ENCODE measurements around the gene KRT13. TPM values are rescaled to one million over a fixed set of nuclear protein-coding genes. Genes with fewer than 3 reads are reported as not detected.

The KRT13 gene
- total RNA-seq, 2 donors from 2014 or later: not detected

DNA sequence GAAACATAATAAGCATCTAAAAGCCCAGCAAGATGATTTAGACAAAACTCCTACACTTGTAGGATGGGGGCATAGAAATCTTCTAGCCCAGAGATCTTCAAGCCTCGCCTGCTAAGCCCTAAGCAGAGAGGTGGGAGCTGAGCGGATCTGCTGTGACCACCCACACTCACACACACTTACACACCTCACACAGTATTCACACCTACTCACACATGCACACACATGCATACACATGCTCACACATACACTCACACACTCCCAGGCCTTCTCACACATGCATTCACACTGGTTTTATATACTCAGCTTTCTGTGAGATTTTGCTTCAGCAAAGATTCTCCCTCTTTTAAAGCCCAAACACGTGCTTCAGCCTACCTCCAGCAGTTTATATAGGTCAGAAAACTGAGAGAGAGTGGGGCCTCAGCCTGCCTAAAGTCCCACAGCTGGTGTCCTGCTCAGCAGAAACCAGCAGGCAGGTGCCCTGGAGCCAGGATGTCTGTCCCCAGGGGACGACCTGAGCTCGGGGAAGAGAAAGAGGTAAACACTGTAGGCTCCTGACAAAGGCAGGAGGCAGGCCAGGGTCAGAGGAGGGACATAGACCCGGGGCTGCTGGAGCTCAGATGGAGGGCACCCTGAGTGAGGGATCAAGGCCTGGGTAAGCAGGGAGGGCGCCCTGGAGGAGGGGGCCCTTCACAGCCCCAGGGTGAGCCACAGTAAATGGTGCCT is 34.7 kb upstream of the KRT13 start:
- intact Hi-C loops (cut with DNase I): loop anchor here in 1 of 2 donors (10.0 kb wide), 1 partner anchor 625 kb away; no protein-coding TSS in a partner anchor
- ATAC-seq (no peak), DNase-seq (no peak)

GRCh38 chr17:41539071-41539492 is 33.7 kb upstream of the KRT13 start:
- DNase-seq: no peak
- intact Hi-C loops (cut with DNase I): no loop called here
- ATAC-seq: peak; percentile 30 to 63

DNA sequence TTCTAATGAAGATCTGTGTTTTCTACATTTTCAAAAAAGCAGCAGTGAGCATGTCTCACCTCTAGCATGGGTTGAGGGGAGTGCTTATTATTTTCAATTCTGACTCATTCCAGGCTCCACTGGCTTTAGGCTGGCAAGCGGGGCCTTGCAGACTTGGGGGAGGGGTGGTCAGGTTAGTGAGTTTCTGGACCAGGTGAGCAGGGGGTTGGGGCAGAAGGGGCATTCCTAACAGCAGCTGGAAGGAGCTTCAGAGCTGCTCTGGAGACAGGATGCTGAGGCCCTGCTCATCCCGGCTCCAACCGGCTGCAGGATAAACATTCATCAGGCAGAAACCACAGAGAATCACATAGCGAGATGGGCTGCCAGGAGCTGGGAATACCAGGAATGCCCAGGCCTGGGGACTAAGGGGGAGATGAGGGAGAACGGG is 33.2 kb upstream of the KRT13 start:
- DNase-seq (no peak), ATAC-seq (peak in 1 of 2 donors; percentile 58)
- intact Hi-C loops (cut with DNase I): no loop called here

DNA sequence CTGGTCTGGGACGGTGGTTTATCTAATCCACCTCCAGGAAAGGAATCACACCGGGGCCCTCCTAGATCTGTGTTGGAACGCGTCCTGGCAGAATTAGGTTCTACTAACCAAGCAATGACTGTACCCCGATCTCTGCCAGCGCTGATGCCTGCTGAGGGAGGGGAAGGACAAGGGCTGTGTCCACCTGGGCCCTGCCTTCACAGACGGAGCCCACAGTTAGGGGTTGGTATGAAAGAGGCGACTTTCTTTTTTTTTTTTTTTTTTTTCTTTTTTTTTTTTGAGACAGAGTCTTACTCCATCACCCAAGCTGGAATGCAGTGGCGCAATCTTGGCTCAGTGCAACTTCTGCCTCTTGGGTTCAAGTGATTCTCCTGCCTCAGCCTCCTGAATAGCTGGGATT is 32.6 kb upstream of the KRT13 start:
- DNase-seq (no peak), ATAC-seq (peak in 1 of 2 donors; percentile 48)
- intact Hi-C loops (cut with DNase I): no loop called here

DNA sequence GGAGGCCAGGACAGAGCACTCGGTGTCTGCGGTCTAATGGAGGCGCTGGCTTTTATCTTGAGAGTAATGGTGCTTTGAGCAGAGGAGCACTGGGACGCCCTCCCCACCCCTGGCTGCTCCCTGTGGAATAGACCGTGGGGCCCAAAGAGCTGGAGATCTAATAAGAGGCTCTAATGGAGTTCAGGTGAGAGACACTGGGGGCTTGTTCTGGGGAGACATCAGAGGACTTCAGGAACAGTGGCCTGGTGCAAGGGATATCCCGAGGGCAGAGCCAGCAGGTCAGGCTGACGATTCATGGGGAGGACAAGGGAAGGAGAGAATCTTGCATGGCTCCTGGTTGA is 32.2 kb upstream of the KRT13 start:
- intact Hi-C loops (cut with DNase I): no loop called here
- ATAC-seq: no peak
- no peak for DNase-seq

- ATAC-seq: no peak
- intact Hi-C loops (cut with DNase I): no loop called here
- DNase-seq: no peak
Measured at GRCh38 chr17:41536741-41537613, 31.6 kb upstream of the KRT13 start.

GRCh38 chr17:41535764-41536481 is 30.5 kb upstream of the KRT13 start:
- DNase-seq: no peak
- intact Hi-C loops (cut with DNase I): no loop called here
- ATAC-seq: no peak

DNA sequence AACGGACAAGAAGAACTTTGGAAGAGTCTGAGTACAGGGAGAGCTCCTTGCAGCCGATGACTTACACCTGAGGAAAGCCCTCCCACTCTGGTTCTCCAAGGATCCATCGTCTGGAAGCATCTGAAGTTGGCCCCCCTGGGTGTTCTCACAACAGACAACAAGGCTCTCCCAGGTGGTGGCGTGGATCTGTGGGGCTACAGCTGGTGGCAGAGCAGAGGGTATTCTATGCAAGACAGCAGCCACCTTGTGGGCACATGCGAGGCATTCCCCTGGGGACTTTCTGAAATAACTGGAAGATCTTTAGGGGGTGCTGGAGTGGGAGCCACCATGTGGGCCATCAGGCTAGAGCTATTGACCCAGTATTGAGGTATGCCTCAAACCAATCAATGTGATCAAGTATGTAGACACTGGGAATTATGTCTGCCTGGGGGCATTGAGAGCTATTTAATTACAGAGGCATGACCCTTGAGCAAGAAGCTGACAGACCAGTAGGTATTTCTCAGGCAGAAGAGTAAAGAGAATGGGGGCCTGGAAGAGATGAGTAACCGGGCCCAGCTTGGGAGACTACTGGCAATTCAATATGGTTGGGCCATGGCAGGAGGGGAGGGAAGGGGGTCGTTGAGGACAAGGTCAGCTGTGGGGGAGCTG is 29.6 kb upstream of the KRT13 start:
- no peak for DNase-seq
- intact Hi-C loops (cut with DNase I): no loop called here
- ATAC-seq: no peak

- ATAC-seq (no peak), DNase-seq (no peak)
- intact Hi-C loops (cut with DNase I): no loop called here
Measured at GRCh38 chr17:41533613-41534012, 28.2 kb upstream of the KRT13 start.

GRCh38 chr17:41532947-41533570 is 27.6 kb upstream of the KRT13 start:
- DNase-seq: no peak
- no peak for ATAC-seq
- intact Hi-C loops (cut with DNase I): no loop called here

GRCh38 chr17:41531993-41532392 is 26.6 kb upstream of the KRT13 start:
- no peak for ATAC-seq
- intact Hi-C loops (cut with DNase I): no loop called here
- DNase-seq: no peak

- peak; percentile 35 to 80 for ATAC-seq
- intact Hi-C loops (cut with DNase I): no loop called here
- DNase-seq: no peak
Measured at GRCh38 chr17:41530062-41531048, 24.9 kb upstream of the KRT13 start.

DNA sequence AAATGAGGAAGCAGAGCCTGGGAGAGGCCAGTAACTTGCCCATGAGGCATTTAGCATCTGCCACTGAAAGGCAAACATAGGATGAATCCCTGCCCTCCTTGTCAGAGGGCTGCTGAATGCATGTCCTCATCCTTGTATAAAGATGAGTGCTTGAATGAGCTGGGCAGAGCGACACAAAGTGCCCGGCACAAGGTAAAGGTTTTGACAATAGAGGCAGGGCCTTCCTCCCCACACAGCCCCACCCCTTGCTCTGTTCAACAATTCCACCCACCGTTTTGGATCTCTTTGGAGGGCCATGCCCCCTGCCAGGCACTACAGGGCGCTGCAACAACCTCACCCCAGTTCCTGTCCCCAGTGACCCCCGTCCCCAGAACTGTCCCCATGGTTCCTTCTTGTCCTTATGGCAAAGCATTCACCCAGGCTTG is 24.1 kb upstream of the KRT13 start:
- intact Hi-C loops (cut with DNase I): no loop called here
- DNase-seq: no peak
- no peak for ATAC-seq

- ATAC-seq (no peak), DNase-seq (no peak)
- intact Hi-C loops (cut with DNase I): no loop called here
Measured at GRCh38 chr17:41528959-41529353, 23.5 kb upstream of the KRT13 start.

GRCh38 chr17:41527063-41528023 is 21.9 kb upstream of the KRT13 start:
- ATAC-seq (peak; percentile 19 to 29), DNase-seq (no peak)
- intact Hi-C loops (cut with DNase I): no loop called here

DNA sequence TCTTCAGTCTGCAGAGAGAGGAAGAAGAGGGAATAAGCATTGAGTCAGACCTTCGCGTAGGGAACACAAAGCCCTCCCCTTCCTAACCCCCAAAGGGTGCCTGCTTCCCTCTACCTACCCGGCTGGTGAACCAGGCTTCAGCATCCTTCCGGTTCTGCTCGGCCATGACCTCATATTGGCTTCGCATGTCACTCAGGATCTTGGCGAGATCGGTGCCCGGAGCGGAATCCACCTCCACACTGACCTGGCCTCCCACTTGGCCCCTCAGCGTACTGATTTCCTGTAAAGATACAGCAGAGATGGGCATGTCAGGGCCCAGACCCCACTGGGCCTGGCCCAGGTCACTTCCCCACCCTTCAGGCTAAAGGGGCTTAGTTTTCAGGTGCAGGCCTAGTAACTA is 18.8 kb upstream of the KRT13 start:
- no peak for ATAC-seq

GRCh38 chr17:41523787-41524186 is 18.4 kb upstream of the KRT13 start:
- intact Hi-C loops (cut with DNase I): no loop called here

More for the DNA sequence above, 18.8 kb upstream of the KRT13 start:
- no peak for DNase-seq
- intact Hi-C loops (cut with DNase I): no loop called here

More at GRCh38 chr17:41523787-41524186, 18.4 kb upstream of the KRT13 start:
- ATAC-seq: no peak
- DNase-seq: no peak
